ENCODE results near the gene DRC3. TPM values are rescaled to one million over a fixed set of nuclear protein-coding genes. Genes with fewer than 3 reads are reported as not detected.

The DRC3 gene
- total and polyA plus RNA-seq, 2 experiments from 2014 or later = 1.1 to 1.8 TPM

- Histone ChIP-seq H3K79me2 (peaks cover 70% of the 10 kb centered on the region), H3K4me1 (ENCODE audit: insufficient read depth) (peaks cover 9% of the 10 kb centered on the region), H3K27ac (no peak overlapping the region), H3K27me3 (no peaks in the 10 kb centered on the region), H3K4me2 (peak overlapping the region; percentile 87), H4K20me1 (ENCODE audit: insufficient read depth, poor library complexity, severe bottlenecking) (no peaks in the 10 kb centered on the region), H2AFZ (no peak overlapping the region), H3K9me2 (replicated peaks; ENCODE audit: insufficient read depth) (no peaks in the 10 kb centered on the region), H3K4me3 (no peak overlapping the region), H3K9me3 (ENCODE audit: low read depth) (no peaks in the 10 kb centered on the region), H3K36me3 (replicated peaks; ENCODE audit: insufficient read depth, low read depth) (no peaks in the 10 kb centered on the region)
- no peak for DNase-seq (ENCODE audit: low spot score)
- TF ChIP-seq CTCF (IDR thresholded peaks at IDR 0.05; ENCODE audit: poor library complexity) = no peak
- TF ChIP-seq EZH2 (IDR thresholded peaks at IDR 0.05; ENCODE audit: borderline replicate concordance) = no peak
- TF ChIP-seq EZH2phosphoT487 (IDR thresholded peaks at IDR 0.05; ENCODE audit: low read depth, severe bottlenecking, unreplicated experiment) = no peak
- 92% methylated on average over 6 of the region's 6 CpGs for WGBS (ENCODE audit: low lambda C conversion rate, missing lambda C conversion rate)
Measured at GRCh38 chr17:18037486-18037885, 64.8 kb downstream of the DRC3 start.

- H3K4me3 ChIP-seq = peak overlapping the region; percentile 67
- H2AFZ ChIP-seq = peak overlapping the region; percentile 88
- peaks cover 9% of the 10 kb centered on the region for H3K4me1 ChIP-seq (ENCODE audit: insufficient read depth)
- H3K9me3 ChIP-seq (ENCODE audit: low read depth) = no peaks in the 10 kb centered on the region
- H3K27me3 ChIP-seq = no peaks in the 10 kb centered on the region
- no peaks in the 10 kb centered on the region for H3K36me3 ChIP-seq (replicated peaks; ENCODE audit: insufficient read depth, low read depth)
- H4K20me1 ChIP-seq (ENCODE audit: insufficient read depth, poor library complexity, severe bottlenecking) = no peaks in the 10 kb centered on the region
- H3K27ac ChIP-seq = peak overlapping the region; percentile 75
- H3K79me2 ChIP-seq = peaks cover 72% of the 10 kb centered on the region
- TF ChIP-seq CTCF (IDR thresholded peaks at IDR 0.05; ENCODE audit: poor library complexity) (no peak), EZH2phosphoT487 (IDR thresholded peaks at IDR 0.05; ENCODE audit: low read depth, severe bottlenecking, unreplicated experiment) (no peak), EZH2 (IDR thresholded peaks at IDR 0.05; ENCODE audit: borderline replicate concordance) (no peak)
- peak overlapping the region; percentile 87 for H3K4me2 ChIP-seq
- 7% methylated on average over 13 of the region's 13 CpGs for WGBS (ENCODE audit: low lambda C conversion rate, missing lambda C conversion rate)
- DNase-seq (ENCODE audit: low spot score) = no peak
- H3K9me2 ChIP-seq (replicated peaks; ENCODE audit: insufficient read depth) = no peaks in the 10 kb centered on the region
Measured at GRCh38 chr17:18038149-18038850, 65.6 kb downstream of the DRC3 start.

- Histone ChIP-seq H3K4me3 (peak within 1 kb of the TSS; percentile 94), H4K20me1 (ENCODE audit: insufficient read depth, poor library complexity, severe bottlenecking) (no peaks in the 10 kb centered on the region), H3K36me3 (replicated peaks; ENCODE audit: insufficient read depth, low read depth) (no peaks in the 10 kb centered on the region), H3K79me2 (peaks cover 70% of the 10 kb centered on the region), H3K9me3 (ENCODE audit: low read depth) (no peaks in the 10 kb centered on the region), H3K27me3 (no peaks in the 10 kb centered on the region), H3K4me1 (ENCODE audit: insufficient read depth) (peaks cover 9% of the 10 kb centered on the region), H3K9me2 (replicated peaks; ENCODE audit: insufficient read depth) (no peaks in the 10 kb centered on the region), H3K27ac (peak within 1 kb of the TSS; percentile 84), H2AFZ (peak within 1 kb of the TSS; percentile 88), H3K4me2 (peak within 1 kb of the TSS; percentile 98)
- WGBS (ENCODE audit: low lambda C conversion rate, missing lambda C conversion rate) = under 1% methylated on average over 66 of the region's 67 CpGs
- peak; percentile 100 for DNase-seq (ENCODE audit: low spot score)
- TF ChIP-seq EZH2 (IDR thresholded peaks at IDR 0.05; ENCODE audit: borderline replicate concordance) (no peak), CTCF (IDR thresholded peaks at IDR 0.05; ENCODE audit: poor library complexity) (peak; percentile 18), EZH2phosphoT487 (IDR thresholded peaks at IDR 0.05; ENCODE audit: low read depth, severe bottlenecking, unreplicated experiment) (no peak)
Measured at GRCh38 chr17:18038861-18039534, 66.3 kb downstream of the DRC3 start, which contains the start of the genes ATPAF2 and GID4. Gene ATPAF2, minus strand, starts transcription at chr17:18039168. Its CDS starts 155 bp downstream, at chr17:18039013. Gene GID4, plus strand, starts transcription at chr17:18039408. Its CDS starts 57 bp downstream, at chr17:18039465.
